ENCODE results near the gene CYP4F12. TPM values are rescaled to one million over a fixed set of nuclear protein-coding genes. Genes with fewer than 3 reads are reported as not detected.

The CYP4F12 gene, protein sequence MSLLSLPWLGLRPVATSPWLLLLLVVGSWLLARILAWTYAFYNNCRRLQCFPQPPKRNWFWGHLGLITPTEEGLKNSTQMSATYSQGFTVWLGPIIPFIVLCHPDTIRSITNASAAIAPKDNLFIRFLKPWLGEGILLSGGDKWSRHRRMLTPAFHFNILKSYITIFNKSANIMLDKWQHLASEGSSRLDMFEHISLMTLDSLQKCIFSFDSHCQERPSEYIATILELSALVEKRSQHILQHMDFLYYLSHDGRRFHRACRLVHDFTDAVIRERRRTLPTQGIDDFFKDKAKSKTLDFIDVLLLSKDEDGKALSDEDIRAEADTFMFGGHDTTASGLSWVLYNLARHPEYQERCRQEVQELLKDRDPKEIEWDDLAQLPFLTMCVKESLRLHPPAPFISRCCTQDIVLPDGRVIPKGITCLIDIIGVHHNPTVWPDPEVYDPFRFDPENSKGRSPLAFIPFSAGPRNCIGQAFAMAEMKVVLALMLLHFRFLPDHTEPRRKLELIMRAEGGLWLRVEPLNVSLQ
- not detected in 2 replicates for total RNA-seq

DNA sequence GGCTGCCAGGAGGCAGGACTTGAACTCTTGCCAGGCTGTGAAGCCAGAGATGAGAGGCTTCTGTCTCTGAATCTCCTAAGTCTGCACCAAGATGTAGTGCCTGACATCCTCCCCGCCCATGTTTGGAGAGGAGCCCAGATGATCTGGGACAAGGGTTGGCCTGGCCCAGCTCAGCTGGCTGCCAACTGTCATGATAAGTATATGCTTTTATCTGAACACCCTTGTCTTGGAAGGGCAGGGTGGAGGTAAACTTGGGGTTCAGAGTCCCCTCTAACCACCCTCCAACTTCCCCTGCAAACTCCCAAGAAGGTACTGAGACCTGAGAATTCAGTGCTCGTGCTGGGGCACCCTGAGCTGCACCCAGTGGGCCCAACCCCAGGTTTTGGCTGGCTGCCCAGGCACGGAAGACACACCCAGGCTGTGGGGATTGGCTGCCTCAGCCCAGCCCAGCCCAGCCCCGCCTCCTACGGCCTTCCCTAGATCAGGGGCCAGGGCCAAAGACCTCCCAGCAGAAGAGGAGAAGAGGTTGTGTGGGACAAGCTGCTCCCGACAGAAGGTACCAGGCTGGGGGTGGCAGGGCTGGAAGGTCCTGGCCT, at the start of gene CYP4F12:
TSS of gene CYP4F12 (plus strand) at position 508 of the 596 bp plus-strand sequence. CDS start 443 bp downstream, outside the sequence.

DNA sequence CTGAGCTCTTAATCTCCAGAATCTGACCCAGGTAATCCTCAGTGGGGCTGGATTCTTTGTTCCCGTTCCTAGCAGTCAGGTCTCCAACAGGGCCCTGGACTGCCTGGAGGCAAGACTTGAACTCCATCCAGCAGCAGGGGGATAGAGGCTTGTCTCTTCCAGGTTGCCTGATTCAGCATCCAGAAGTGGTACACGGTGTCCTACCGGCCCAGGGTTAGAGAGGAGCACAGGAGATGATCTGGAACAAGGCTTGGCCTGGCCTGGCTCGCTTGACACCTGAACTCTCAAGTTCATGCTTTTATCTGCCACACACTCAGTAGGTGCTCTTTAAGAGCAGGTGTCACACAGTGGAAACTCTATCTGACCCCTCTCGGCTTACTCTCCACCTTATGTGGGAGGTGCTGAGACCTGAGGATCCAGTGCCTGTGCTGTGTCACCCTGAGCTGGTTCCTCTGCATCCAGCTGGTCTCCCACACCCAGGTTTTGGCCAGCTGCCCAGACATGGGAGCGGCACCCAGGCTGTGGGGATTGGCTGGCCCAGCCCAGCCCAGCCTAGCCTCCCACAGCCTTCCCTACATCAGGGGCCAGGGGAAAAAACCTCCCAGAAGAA, 32.5 kb upstream of the CYP4F12 start, which contains the start of gene CYP4F3:
TSS of gene CYP4F3 (plus strand) at position 604 of the 610 bp plus-strand sequence. CDS start 519 bp downstream, outside the sequence.

DNA sequence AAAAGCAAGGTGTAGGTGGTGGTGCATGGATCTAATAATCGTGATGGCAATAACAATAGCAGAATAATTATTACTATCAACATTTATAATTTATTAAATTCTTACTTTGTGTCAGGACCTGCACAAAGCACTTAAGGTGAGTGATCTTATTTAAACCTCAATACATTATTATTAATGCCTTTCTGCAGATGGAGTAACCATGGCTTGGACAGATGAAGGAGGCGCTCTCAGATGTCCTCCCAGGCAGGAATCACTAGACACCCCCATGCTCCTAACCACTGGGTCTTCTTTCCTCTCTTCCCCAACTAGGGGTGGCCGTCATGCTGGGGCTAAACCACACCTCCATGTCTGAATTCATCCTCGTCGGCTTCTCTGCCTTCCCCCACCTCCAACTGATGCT, 54.8 kb downstream of the CYP4F12 start, which contains the start of gene OR10H2:
TSS of gene OR10H2 (plus strand) at position 301 of the 400 bp plus-strand sequence. CDS start at position 321, 20 bp downstream.

DNA sequence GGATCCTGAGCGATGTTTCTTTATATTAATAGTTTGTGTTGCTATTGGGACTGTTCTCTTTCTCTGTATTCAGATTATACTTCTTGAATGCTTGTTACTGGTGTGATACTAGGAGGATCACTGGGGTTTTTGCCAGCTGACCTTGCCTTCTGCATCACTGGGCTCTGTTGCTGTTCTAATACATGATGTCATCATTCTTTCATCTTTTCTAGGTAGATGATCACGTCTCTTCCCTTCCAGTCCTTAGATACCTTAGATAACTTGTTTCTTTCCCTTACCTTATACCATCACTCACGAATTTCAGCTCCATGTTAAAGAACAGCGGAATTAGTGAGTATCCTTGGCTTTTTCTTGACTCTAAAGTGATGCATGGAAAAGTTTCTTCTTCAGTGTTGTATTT, 64.8 kb downstream of the CYP4F12 start, which contains the start of gene OR10H3:
TSS of gene OR10H3 (plus strand) at position 264 of the 400 bp plus-strand sequence. CDS start 3,408 bp downstream, outside the sequence.

Other genes starting within 250 kb of the CYP4F12 start
- gene WIZ, start 223.1 kb upstream of the CYP4F12 start, total RNA-seq = 5.8 and 8.0 TPM in 2 replicates
- 0.06 and 0.13 TPM in 2 replicates for gene RASAL3, start 208.5 kb upstream of the CYP4F12 start, total RNA-seq
- gene PGLYRP2, start 193.6 kb upstream of the CYP4F12 start, total RNA-seq = not detected in 2 replicates
- not detected in 2 replicates for gene CYP4F22, start 164.6 kb upstream of the CYP4F12 start, total RNA-seq
- gene CYP4F8, start 57.9 kb upstream of the CYP4F12 start, total RNA-seq = not detected in 2 replicates
- gene CYP4F3, start 32.2 kb upstream of the CYP4F12 start, total RNA-seq = not detected in 2 replicates
- gene OR10H2, start 54.9 kb downstream of the CYP4F12 start, total RNA-seq = not detected in 2 replicates
- gene OR10H3, start 64.9 kb downstream of the CYP4F12 start, total RNA-seq = not detected in 2 replicates
- gene OR10H5, start 114.6 kb downstream of the CYP4F12 start, total RNA-seq = not detected in 2 replicates
- gene OR10H1, start 142.6 kb downstream of the CYP4F12 start, total RNA-seq = not detected in 2 replicates
- not detected in 2 replicates for gene CYP4F2, start 225.0 kb downstream of the CYP4F12 start, total RNA-seq

All from aortic smooth muscle cell (primary cell).